ENCODE measurements around the gene ITSN1.

- TF ChIP-seq CTCF (IDR thresholded peaks at IDR 0.05) (no peak), POLR2AphosphoS5 (IDR thresholded peaks at IDR 0.05; ENCODE audit: low read depth, low read length) (no peak), REST (IDR thresholded peaks at IDR 0.05; ENCODE audit: insufficient read depth in 1 of 2, low read depth in 2 of 2, low read length in 1 of 2) (no peak)
Measured at GRCh38 chr21:33817663-33818451, 175.6 kb downstream of the ITSN1 start.
